ENCODE data around the gene CYLD.

Gene CYLD

GRCh38 chr16:50789757-50790156 is 47.9 kb downstream of the CYLD start:
- FAIRE-seq: no peak

GRCh38 chr16:50791522-50791921 is 49.6 kb downstream of the CYLD start:
- FAIRE-seq: no peak

GRCh38 chr16:50796829-50797228 is 54.9 kb downstream of the CYLD start:
- FAIRE-seq: no peak

DNA sequence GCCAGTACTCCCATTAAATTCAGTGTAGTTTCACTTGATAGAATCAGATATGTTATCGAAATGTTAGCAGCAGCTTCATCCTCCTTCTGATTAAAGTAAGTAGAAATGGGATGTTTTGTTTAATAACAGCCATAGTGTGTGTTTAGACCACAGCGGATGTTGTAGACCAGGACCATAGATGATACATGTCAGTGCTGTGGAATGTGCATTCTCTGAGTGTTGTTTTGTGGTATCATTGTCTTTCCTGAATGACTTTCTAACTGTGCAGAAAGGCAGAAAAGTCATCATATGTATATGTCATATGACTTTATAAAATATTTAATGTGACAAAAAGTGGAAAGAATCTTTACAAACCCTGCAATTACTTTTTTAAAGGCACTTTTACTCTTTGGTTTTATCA is 55.6 kb downstream of the CYLD start:
- FAIRE-seq: no peak

DNA sequence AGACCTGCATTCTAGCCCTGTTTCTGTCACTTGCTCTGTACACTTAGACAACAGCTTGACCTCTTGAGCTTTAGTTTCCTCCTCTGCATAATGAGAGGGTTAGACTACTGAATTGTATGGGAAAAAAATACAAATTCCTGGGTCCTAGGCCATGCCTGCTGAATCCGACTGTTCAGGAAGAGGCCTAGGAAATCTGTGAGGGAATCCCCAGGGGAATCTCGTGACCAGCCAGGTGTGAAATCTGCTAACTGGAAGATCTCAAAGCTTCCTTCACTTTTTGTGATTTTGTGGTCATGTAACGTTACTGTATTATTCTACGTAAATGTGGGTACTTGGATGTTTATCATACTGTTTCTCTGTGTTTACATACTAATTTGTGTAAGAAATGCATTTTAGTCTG is 58.2 kb downstream of the CYLD start:
- no peak for FAIRE-seq

- FAIRE-seq: no peak
These were observed 59.1 kb downstream of the CYLD start for GRCh38 chr16:50801036-50801435.

DNA sequence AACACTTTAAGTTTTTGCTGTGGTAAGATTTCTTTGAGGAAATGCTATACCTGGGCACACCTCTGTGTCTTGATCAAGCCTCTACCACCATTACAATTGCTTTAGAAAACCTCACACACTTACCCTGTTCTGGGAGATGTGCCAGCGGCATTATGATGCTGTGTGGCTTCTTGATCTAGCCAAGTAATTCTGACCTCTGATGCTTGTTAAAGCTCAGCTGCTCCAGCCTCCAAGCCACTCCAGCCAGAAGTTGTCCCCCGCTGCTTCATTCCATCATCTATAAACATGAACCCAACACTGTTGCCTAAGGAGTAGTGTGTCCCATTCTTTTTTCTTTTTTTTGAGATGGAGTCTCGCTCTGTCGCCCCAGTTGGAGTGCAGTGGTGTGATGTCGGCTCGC is 60.1 kb downstream of the CYLD start:
- FAIRE-seq: no peak

- no peak for FAIRE-seq
These were observed 61.1 kb downstream of the CYLD start for GRCh38 chr16:50802961-50803360.

- no peak for FAIRE-seq
These were observed 62.5 kb downstream of the CYLD start for GRCh38 chr16:50804290-50804907.

DNA sequence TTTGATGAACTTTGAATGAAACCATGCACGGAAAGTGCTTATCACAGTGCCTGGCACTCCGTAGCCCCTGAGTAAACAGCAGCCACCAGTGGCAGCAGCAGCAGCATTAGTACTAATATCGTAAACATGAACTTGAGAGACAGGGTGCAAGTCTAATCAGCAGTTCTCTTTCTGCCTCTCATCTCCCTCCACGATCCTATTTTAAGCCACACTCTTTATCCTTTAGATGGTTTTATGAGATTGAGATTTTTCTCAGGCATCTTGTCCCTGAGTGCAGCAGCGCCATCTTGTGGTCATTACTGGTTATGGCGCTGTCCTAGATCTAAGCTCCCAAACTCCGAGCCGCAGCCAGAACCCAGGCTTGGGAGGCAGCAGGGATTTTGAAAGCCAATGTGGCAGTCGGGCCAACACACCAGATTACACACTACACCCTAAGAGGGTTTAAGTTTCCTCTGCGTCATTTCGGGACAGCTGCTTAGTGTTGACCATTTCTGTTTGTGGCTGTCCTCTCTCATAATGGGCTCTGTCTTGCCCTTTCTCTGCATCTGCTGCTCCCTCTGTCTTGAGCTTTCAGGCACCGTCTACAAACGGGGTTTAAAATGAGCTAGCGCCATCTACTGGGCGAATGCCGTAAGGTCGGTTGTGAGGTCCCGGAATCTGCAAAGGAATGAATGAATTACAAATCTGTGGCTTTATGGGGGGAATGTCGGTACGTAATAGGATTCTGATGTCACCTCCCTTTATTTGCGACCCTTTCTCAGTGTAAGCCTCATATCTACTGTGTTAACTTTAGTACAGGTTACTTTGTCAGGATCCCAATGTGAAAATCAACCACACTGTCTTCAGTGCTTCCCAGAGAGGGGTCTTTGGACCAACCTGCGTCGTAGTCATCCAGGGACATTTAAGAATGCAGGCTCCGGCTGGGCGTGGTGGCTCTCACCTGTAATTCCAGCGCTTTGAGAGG is 64.5 kb downstream of the CYLD start:
- FAIRE-seq: peak; percentile 73

- no peak for FAIRE-seq
These were observed 67.1 kb downstream of the CYLD start for GRCh38 chr16:50808929-50809538.

GRCh38 chr16:50809561-50809960 is 67.7 kb downstream of the CYLD start:
- no peak for FAIRE-seq

DNA sequence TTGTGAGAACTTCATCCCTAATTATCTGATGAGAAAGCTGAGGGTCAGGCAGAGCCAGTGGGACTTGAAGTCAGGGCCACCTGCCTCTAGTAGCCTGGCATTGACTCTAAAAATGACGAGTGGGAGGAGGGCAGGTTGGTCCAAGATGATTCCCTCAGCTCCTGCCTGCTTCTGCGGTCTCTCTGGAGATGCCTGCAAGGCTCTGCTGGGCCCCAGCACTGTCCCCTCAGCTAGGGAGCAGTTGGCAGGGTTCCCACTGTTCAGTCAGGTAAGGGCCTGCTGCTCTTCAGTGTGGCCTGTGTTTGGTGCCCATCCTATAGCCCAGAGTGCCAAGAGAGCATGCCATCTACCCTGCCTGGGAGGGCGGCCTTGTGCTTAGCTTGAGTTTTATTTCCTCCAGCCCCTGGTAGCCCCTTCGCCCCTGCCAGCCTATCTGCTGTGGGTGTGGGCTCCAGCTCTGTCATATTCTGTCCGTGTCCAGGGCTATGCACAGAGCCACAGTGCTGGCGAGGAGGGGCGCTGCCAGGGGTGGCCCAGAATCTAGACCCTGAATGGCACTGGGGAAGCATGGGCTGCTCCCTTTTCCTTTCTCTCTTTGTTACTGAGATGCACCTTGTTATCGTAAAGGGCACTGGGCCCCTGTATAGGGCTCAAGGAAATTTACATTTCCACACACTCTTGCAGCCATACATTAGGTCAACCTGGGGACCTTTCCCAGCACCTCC is 68.5 kb downstream of the CYLD start:
- FAIRE-seq: no peak

DNA sequence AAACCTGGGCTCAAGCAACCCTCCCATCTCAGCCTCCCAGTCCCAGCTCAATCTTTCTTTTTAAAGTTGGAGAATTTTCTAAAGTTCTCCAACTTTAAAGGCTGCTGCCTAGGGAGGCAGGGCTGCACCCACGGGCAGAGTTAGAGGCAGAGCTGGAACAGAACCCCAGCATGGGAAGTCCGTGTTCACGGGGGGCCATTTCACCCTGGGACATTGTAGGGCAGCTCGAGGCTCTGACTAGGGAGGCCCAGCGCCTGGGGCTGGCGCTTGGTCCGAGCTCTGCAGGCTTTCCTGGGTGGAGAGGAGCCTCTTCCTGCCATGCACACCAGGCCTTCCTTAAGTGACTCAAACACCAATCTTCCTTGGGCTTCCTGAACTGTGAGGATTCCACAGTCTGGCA is 70.2 kb downstream of the CYLD start:
- FAIRE-seq: no peak

DNA sequence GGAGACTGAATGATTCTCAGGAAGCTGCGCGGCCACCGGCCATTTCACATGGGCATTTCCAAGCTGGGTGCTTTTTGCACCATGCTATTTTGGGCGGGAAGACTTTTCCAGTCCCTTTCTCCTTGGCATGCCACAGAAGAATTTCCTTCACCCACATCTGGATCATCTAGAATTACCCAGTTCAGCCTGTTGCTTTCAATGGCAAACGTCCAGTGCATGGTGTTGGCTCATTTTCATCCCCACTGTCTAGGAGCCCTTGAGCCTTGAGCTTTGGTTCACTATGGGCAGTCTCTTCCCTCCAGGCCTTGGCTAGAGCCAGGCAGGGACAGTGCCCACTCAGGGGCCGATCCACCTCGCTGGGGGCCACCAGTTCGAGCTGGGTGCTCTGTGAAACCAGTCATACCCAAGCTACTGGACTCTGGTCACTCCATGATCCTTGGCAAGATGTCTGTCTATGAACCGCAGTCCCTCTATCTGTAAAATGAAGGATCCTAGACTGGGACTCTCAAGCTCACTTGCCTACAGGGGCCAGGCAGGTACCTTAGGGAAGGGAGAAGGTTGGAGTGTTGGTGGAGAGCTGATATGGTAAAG is 71.1 kb downstream of the CYLD start:
- FAIRE-seq: no peak

DNA sequence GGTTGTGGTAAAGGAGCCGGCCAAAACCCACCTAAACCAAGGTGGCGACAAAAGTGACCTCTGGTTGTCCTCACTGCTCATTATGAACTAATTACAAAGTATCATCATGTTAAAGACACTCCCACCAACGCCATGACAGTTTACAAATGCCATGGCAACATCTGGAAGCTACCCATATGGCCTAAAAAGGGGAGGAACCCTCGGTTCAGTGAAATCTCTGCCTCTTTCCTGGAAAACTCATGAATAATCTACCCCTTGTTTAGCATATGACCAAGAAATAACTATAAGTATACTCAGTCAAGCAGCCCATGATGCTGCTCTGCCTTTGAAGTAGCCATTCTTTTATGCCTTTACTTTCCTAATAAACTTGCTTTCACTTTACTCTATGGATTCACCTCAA is 72.2 kb downstream of the CYLD start:
- no peak for FAIRE-seq

DNA sequence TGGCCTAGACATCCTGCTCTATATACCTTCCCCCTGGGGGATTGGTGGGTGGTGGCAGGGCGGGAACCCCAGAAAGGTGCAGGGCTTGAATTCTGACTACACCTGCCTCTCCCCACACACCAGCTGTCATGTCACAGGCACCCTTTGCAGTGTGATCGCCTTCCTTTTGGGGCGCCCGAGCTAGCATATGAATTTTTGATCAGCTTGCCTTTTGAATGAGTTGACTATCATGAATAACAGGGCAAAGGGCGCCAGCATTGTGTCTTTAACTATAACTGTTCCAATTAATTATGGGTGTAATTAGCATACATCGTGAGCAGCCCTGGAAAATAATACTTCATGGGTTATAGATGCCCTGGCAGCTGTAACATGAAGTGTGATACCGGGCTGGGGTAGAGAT is 72.7 kb downstream of the CYLD start:
- FAIRE-seq: no peak

DNA sequence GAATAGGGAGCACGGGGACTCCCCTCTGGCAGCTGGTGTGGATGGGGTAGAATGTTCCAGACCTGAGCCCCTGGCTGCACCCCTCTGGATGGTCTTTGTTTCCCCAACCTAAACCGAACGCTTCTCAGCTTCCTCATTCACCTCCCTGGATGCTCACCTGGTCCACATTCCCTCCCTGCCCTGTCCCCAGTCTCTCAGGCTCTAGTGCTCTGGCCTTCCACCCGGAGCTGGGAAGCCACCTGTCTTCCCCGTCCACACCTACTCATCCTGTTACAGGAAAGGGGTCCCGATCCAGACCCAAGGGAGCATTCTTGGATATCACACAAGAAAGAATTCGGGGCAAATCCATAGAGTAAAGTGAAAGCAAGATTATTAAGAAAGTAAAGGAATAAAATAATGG is 73.5 kb downstream of the CYLD start:
- FAIRE-seq: no peak

- FAIRE-seq: no peak
These were observed 75.1 kb downstream of the CYLD start for GRCh38 chr16:50816901-50817555.

- FAIRE-seq: no peak
These were observed 76.5 kb downstream of the CYLD start for GRCh38 chr16:50818380-50818779.

DNA sequence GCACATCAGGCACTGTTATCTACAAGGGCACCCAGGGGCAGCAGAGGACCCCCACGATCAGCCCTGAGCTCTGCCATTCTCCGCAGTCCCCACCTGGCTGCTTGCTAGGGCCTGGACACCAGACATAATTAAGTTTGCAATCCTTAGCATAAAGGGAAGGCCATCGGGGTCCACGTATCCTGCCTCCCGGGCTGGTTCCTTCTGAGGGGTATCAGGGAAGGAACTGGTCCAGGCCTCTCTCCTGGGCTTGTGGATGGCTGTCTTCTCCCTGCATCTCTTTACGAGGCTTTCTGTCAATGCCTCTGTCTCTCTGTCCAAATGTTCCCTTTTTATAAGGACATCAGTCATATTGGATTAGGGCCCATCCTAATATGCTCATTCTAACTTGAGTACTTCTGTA is 77.8 kb downstream of the CYLD start:
- no peak for FAIRE-seq

DNA sequence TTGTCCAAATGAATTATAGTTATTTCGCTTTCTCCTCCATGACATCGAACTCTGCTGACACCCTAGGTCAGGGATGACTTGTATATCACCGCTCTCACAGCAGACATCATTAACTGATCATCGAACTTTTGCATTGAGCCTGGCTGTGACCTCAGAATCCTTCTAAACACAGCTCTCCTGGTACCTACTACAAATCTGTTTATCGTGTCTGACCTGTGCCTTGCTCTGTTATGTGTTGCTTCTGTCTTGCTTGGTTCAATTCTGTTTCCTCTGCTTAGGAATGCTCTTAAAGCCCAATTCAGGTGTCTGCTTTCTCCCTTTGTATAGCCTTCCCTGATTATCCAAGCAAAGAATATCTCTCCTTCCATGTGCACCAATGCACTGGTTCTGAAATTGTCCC is 78.3 kb downstream of the CYLD start:
- no peak for FAIRE-seq
